K562 (cell line): ENCODE measurements around the gene NANS. TPM values are rescaled to one million over a fixed set of nuclear protein-coding genes. Genes with fewer than 3 reads are reported as not detected.

Source experiments
- ATAC-seq: fragments of 200-7000 bp; cut with Tn5 transposase; 3 replicates; pipeline ENCODE4 v1.9.1; 2020; ENCODE audit warnings: moderate library complexity
- BruUV-seq: library from RNA; stranded (reverse); fragments of 400-500 nt; replicated peaks from 2 replicates; lab custom pipeline; 2021; lab: Mats Ljungman, UMichigan
- CTCF ChIA-PET: fragments of 300-600 bp; formaldehyde crosslinking; extraction: SDS; loops from one replicate; lab custom pipeline; 2021; ENCODE audit warnings: low intra/inter-chr PET ratio; lab: Yijun Ruan, JAX
- POLR2A ChIA-PET: fragments of 300-600, 350-650 bp; sonication (Branson Sonifier 250); formaldehyde crosslinking; extraction: SDS; loops from one replicate; lab custom pipeline; 2021; ENCODE audit warnings: antibody characterized with exemption, inconsistent platforms; lab: Yijun Ruan, JAX
- DNase-seq, 4 experiments: peaks; one replicate each; pipeline versions ENCODE4 v3.0.0 to v3.0.0-alpha.2; 2011 to 2018; ENCODE audit warnings: low spot score in 3 of 4, mixed read lengths in 3 of 4; ENCODE audit errors: extremely low read depth in 1 of 4
- FAIRE-seq: peaks from 2 replicates; lab custom pipeline; 2011; peaks lifted over from hg19 to GRCh38; lab: Jason Lieb, UNC
- H2AFZ ChIP-seq: 2 replicates; pipeline ENCODE4 v1.6.0; 2011; ENCODE audit warnings: low read depth, low read length, control low read depth, inconsistent platforms
- H3K27ac ChIP-seq: fragments of 200-600 bp; 3 replicates; pipeline ENCODE4 v1.8.0; 2011; ENCODE audit warnings: low read depth, mild to moderate bottlenecking, control low read depth, inconsistent platforms, low read length, moderate library complexity, mixed read lengths; ENCODE audit errors: extremely low read depth
- H3K27me3 ChIP-seq, 2 experiments: fragments of 300-600 bp in 1 of 2; 2 replicates in 1 of 2; 3 replicates in 1 of 2; pipeline versions ENCODE4 v1.6.0 to v1.8.0; 2011; ENCODE audit warnings: inconsistent platforms in 2 of 2, low read length in 2 of 2, mild to moderate bottlenecking in 1 of 2, mixed read lengths in 1 of 2, moderate library complexity in 1 of 2; ENCODE audit not compliant: control insufficient read depth in 2 of 2, insufficient read depth in 2 of 2
- H3K36me3 ChIP-seq: fragments of 300-600 bp; 3 replicates; pipeline ENCODE4 v1.8.0; 2011; ENCODE audit warnings: mild to moderate bottlenecking, low read length, inconsistent platforms; ENCODE audit not compliant: control insufficient read depth, insufficient read depth
- H3K4me1 ChIP-seq, 2 experiments: fragments of 200-600 bp in 1 of 2; replicated peaks in 1 of 2; 2 replicates in 1 of 2; 3 replicates in 1 of 2; pipeline versions ENCODE4 v1.5.1 to v1.8.0; 2011; ENCODE audit warnings: inconsistent platforms in 2 of 2, low read length in 2 of 2, mild to moderate bottlenecking in 1 of 2, mixed read lengths in 1 of 2, moderate library complexity in 1 of 2; ENCODE audit not compliant: control insufficient read depth in 2 of 2, insufficient read depth in 2 of 2
- H3K4me2 ChIP-seq: 2 replicates; pipeline ENCODE4 v1.6.1; 2011; ENCODE audit warnings: low read length, control low read depth, inconsistent platforms, mixed read lengths; ENCODE audit not compliant: insufficient read depth
- H3K4me3 ChIP-seq: fragments of 200-600 bp; sonication (generic), shearing (Covaris generic); 2 replicates; pipeline ENCODE4 v1.5.1; 2016; ENCODE audit warnings: control low read depth, inconsistent platforms
- H3K79me2 ChIP-seq: fragments of 200-600 bp; 3 replicates; pipeline ENCODE4 v1.8.0; 2011; ENCODE audit warnings: low read length, inconsistent platforms; ENCODE audit not compliant: control insufficient read depth, insufficient read depth
- H3K9ac ChIP-seq, 2 experiments: 2 replicates each; pipeline versions ENCODE4 v1.6.0 to v1.6.1; 2011; ENCODE audit warnings: low read depth in 2 of 2, low read length in 2 of 2, control low read depth in 1 of 2, inconsistent platforms in 1 of 2, mild to moderate bottlenecking in 1 of 2, mixed read lengths in 1 of 2; ENCODE audit not compliant: insufficient read depth in 1 of 2
- H3K9me1 ChIP-seq: one replicate; pipeline ENCODE4 v1.6.0; 2011; ENCODE audit warnings: inconsistent platforms, mild to moderate bottlenecking, low read length, moderate library complexity; ENCODE audit not compliant: control insufficient read depth, insufficient read depth
- H3K9me3 ChIP-seq: replicated peaks from 2 replicates; pipeline ENCODE4 v1.5.1; 2011; ENCODE audit warnings: low read depth, low read length, inconsistent platforms; ENCODE audit not compliant: control insufficient read depth, insufficient read depth
- H4K20me1 ChIP-seq: replicated peaks from 2 replicates; pipeline ENCODE4 v1.6.1; 2011; ENCODE audit warnings: low read length, inconsistent platforms, mixed read lengths; ENCODE audit not compliant: control insufficient read depth, insufficient read depth
- CBFA2T3 ChIP-seq: fragments of 450-650 bp; IDR thresholded peaks from 2 replicates; pipeline ENCODE4 v1.6.1; 2017
- CXXC5 ChIP-seq: fragments of 250-450 bp; sonication (Bioruptor Pico); IDR thresholded peaks from 2 replicates; pipeline ENCODE4 v1.8.0; 2022; ENCODE audit warnings: inconsistent platforms, mild to moderate bottlenecking, moderate library complexity
- EWSR1 ChIP-seq: fragments of 450-650 bp; IDR thresholded peaks from 2 replicates; pipeline ENCODE4 v1.6.1; 2018; ENCODE audit warnings: borderline replicate concordance, mild to moderate bottlenecking, low read depth, moderate library complexity; ENCODE audit not compliant: partially characterized antibody
- HES1 ChIP-seq: fragments of 450-650 bp; IDR thresholded peaks from 2 replicates; pipeline ENCODE4 v1.6.1; 2016; ENCODE audit warnings: low read depth, mild to moderate bottlenecking, moderate library complexity
- HOMEZ ChIP-seq: fragments of 250-450 bp; sonication (Bioruptor Pico); IDR thresholded peaks from 2 replicates; pipeline ENCODE4 v1.4.0; 2020; ENCODE audit warnings: mild to moderate bottlenecking, moderate library complexity
- MCM5 ChIP-seq: fragments of 450-650 bp; IDR thresholded peaks from 2 replicates; pipeline ENCODE4 v1.6.1; 2016; ENCODE audit warnings: low read depth
- MNT ChIP-seq, 2 experiments: fragments of 450-650 bp; conservative IDR thresholded peaks; 2 replicates each; pipeline ENCODE4 v1.6.1; 2017; ENCODE audit warnings: mild to moderate bottlenecking in 2 of 2, moderate library complexity in 2 of 2
- PRDM10 ChIP-seq: fragments of 450-650 bp; IDR thresholded peaks from 2 replicates; pipeline ENCODE4 v1.6.1; 2018; ENCODE audit not compliant: partially characterized antibody
- TRIM28 ChIP-seq: fragments of 450-650 bp; IDR thresholded peaks from 2 replicates; pipeline ENCODE4 v1.6.1; 2017
- WGBS: fragments of 100-300 bp; shearing (Covaris generic); methylation state at CpG from one replicate; pipeline ENCODE4 v1.1.6; 2016; ENCODE audit warnings: low coverage, mixed read lengths; ENCODE audit not compliant: insufficient coverage; ENCODE audit errors: missing lambda C conversion rate; 5-methylcytosine and 5-hydroxymethylcytosine counted together
- in situ Hi-C: fragments of 300-500 bp; cut with MboI; formaldehyde crosslinking; loops from 4 replicates; pipeline ENCODE4 v1.15.0; 2018; ENCODE audit warnings: inconsistent platforms, mixed read lengths
- intact Hi-C: fragments of 100-400 bp; cut with micrococcal nuclease; formaldehyde crosslinking; loops from 2 replicates; pipeline ENCODE4 v1.14.2; 2022
- polyA plus RNA-seq, 8 experiments: library from polyadenylated mRNA; depleted of rRNA in 4 of 8; stranded (reverse) in 5 of 8; unstranded in 3 of 8; fragments of >200 nt; fragmentation: Nextera tagmentation in 2 of 8; fragmentation: Illumina TruSeq in 1 of 8; extraction: Ambion mirVana in 2 of 8; extraction: Trizol in 1 of 8; gene quantifications; 2 replicates each; pipeline versions ENCODE4 v1.2.1 to v1.2.3, GENCODE V29; 2011 to 2014; ENCODE audit warnings: inconsistent platforms in 1 of 8, missing spikeins in 1 of 8
- total RNA-seq, 7 experiments: library from RNA; depleted of rRNA in 6 of 7; stranded (reverse); fragments of >200 nt in 6 of 7; fragmentation: Illumina TruSeq in 2 of 7; extraction: Trizol in 2 of 7; gene quantifications; 2 replicates each; pipeline versions ENCODE4 v1.2.1 to v1.2.3, GENCODE V29; 2011 to 2021; ENCODE audit warnings: low replicate concordance in 1 of 7
- TF ChIP-seq, protein P1 (sequence below): fragments of 250-450 bp; sonication (Bioruptor Pico); IDR thresholded peaks from 2 replicates; pipeline ENCODE4 v1.6.1; 2021; ENCODE audit warnings: mild to moderate bottlenecking

Gene NANS
- total and polyA plus RNA-seq, 9 of the 15 experiments (the other 6 are each of a cell fraction or from before 2014, with no cell fraction given) = 37.1 to 181 (median 137) TPM

DNA sequence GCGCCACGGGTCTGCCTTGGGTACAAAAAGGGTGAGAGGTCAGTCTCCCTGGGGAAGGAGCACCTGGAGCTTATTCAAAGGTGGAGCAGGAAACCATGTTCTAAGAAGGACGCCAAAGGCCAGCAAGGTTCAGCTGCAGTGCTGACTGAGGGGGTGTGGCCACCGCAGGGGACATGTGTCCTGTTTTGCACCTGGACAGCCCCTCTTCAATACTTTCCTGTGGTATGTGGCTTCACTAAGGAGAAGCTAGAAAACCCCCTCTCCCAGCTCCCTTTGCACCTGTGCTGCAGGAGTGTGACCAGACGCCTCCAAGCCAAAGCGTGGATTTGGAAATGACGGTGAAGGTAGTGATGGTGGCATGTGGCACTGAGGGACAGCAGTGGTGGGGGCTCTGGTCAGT is 38.9 kb downstream of the NANS start (continued):
- no peak for TF ChIP-seq HOMEZ
- no peak for TF ChIP-seq TRIM28
- TF ChIP-seq, all 486 proteins: peak for 0

DNA sequence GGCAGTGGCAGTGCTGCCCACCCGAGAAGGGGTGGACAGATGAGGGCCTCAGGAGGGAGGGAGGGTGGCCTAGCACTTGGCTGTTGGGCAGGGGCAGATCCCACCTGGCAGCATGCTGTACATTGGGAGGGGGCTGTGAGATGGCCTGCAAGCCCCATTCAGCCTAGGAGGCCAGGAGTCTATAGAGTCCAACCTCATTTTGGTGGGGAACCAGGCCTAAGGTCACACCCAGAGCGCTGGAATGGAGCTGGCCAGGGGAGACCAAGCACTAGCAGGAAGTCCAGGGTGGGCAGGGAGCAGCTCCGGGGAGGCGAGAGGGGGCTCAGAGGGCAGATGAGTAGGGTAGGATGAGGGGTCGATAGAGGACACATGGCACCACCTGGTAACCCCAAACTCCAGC is 39.6 kb downstream of the NANS start:
- Histone ChIP-seq H3K79me2 (no peaks in the 10 kb centered on the region), H3K27me3 (no peaks in the 10 kb centered on the region), H2AFZ (no peak overlapping the region), H3K9ac (no peak overlapping the region), H4K20me1 (no peaks in the 10 kb centered on the region), H3K4me2 (no peak overlapping the region), H3K9me3 (no peaks in the 10 kb centered on the region), H3K27ac (no peak overlapping the region), H3K9me1 (no peaks in the 10 kb centered on the region), H3K4me1 (no peaks in the 10 kb centered on the region; a peak in 1 of 5 replicates), H3K36me3 (peaks cover 69% of the 10 kb centered on the region), H3K4me3 (no peak overlapping the region)
- no peak for FAIRE-seq
- DNase-seq = no peak
- WGBS = 87% methylated on average over 5 of the region's 5 CpGs
- intact Hi-C loops (no loop called here), in situ Hi-C loops (no loop called here)
- ATAC-seq = no peak
- no TSS peak for BruUV-seq
- CTCF ChIA-PET = no interaction called here
- POLR2A ChIA-PET = interaction anchor here (1.0 to 2.2 kb wide), 4 partner anchors 8 to 17 kb away, joined by 3 to 6 read pairs (median 4); no protein-coding TSS in a partner anchor
- no peak for TF ChIP-seq MCM5
- no peak for TF ChIP-seq PRDM10
- TF ChIP-seq MNT (conservative IDR thresholded peaks at IDR 0.05) = no peak
- TF ChIP-seq CBFA2T3 = no peak
- no peak for TF ChIP-seq CXXC5 (CRISPR knock-in tag)
- no peak for TF ChIP-seq EWSR1
- TF ChIP-seq HES1 = no peak
- TF ChIP-seq, protein P1, sequence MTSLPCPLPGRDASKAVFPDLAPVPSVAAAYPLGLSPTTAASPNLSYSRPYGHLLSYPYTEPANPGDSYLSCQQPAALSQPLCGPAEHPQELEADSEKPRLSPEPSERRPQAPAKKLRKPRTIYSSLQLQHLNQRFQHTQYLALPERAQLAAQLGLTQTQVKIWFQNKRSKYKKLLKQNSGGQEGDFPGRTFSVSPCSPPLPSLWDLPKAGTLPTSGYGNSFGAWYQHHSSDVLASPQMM (CRISPR knock-in tag) = no peak
